Measurements from ENCODE around the gene MBOAT7.
"Not testable (repeated sequence)": the region's sequence is repeated elsewhere in the genome, so short reads cannot be mapped to it uniquely, and the experiment has no call there.

Gene MBOAT7

DNA sequence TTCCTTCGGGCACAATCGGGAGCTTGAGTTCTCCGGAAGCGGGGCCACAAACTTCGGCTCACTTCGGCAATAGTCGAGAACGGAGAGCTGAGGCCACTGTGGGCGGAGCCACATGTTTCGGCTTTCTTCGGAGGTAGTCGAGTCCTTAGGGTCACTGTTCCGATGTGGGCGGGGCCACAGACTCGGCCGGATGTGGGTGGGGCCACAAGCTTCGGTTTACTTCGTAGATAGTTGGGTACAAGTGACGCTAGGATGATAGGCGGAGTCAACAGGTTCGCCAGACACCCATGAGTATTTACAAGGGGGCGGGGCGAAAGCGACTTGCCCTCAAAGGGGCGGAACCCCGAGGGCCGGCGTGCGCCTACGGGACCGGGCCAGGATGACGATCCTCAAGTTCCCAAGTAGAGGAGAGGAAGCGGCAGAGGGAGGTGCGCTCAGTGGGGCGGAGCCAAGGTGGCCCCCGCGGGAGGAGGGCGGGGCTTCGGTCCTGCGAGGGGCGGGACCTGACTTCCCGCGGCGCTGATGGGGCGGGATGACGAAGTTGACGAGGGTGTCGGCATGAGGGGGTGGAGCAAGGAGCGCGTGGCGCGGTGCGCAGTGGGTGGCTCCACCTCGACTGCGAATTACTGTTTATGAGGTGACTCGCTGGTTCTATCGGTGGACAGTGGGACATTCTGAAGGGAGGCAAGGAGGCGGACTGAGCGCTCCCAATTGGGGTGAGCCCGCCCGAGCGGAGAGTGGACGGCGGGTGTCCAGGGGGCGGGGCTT is 539 bp upstream of the MBOAT7 start:
- in situ Hi-C loops (cut with HindIII; ENCODE audit: low sequenced_read_pairs), result no loop called here

DNA sequence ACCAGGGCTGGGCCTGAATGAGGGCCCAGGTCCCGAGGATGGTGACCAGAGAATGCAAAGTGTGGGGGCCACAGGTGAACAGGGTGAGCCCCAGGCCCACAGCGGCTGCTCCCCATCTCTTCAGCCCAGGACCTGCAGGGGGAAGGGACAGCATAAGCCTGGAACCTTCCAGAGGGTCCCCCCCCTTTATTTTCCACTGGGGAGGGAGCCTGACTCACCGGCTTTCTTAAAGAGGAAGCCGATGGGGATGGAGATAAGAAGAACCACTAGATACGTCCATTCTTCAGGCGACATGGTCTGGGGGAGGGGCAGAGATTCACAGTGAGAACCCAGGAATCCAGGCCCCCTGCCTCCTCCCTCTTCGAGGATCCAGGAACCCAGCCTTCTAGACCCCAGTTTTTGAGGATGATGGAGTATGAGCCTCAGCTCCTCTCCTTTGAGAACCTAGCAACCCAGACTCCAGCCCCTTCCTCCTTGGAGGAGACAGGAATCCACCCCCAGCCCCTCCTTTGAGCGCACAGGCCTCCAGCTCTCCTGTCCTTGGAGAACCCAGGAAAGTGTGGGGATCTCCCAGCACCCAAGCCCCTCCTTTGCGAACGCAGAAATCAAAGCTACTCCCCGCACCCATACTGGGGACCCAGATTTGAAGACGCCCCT is 1.0 kb downstream of the MBOAT7 start:
- in situ Hi-C loops (cut with HindIII; ENCODE audit: low sequenced_read_pairs), result no loop called here

GRCh38 chr19:54186934-54187381 is 2.4 kb downstream of the MBOAT7 start:
- in situ Hi-C loops (cut with HindIII; ENCODE audit: low sequenced_read_pairs), result no loop called here

DNA sequence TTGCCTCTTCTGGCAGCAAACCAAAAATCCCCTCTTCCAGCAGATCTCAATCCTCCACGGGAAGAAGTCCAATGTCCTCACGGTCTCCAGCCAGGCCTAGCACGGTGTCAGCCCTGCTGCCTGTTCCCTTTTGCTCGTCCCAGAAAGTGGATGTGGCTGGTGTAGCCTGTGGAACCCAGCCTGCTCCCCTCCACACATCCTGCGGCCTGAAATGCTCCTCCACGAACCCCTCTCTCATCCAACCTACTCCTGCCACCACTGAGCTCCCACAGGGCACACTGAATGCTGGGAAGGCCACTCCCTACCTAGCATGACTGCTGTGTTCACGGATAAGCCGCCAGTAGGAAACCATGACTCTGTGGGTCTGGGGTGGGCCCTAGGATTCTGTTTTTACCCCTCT is 3.0 kb downstream of the MBOAT7 start:
- in situ Hi-C loops (cut with HindIII; ENCODE audit: low sequenced_read_pairs), result no loop called here

DNA sequence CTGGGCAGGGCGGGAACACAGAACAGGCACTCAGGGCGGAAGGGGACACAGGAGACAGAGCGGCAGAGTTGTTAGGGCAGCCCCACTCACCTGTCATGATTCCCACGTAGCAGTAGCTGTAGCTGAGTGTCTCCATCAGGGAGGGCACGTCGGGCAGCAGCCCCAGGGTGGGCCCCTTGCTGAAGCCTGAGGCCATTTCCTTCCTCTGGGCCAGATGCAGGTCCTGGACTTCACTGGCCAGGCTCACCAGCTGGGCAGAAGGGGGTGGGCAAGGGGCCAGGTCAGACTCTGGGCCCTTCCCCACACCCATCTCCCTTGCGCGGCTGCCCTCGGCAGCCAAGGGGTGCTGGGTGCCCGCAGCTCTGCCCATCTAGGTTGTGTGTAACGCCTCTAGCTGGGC is 5.9 kb downstream of the MBOAT7 start:
- in situ Hi-C loops (cut with HindIII; ENCODE audit: low sequenced_read_pairs), result no loop called here

DNA sequence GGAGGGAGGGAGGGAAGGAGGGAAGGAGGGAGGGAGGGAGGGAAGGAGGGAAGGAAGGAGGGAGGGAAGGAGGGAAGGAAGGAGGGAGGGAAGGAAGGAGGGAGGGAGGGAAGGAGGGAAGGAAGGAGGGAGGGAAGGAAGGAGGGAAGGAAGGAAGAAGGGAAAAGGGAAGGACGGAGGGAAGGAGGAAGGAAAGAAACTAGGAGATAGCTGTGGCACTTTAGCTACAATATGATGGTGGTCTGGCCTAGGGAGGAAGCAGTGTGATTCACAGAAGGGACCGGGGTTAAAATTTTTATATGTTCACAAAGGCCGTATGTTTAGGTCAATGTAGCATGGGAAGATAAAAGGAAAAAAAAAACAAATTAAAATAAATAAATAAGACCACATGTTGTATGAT is 7.5 kb downstream of the MBOAT7 start:
- in situ Hi-C loops (cut with HindIII; ENCODE audit: low sequenced_read_pairs), result not testable (repeated sequence)

GRCh38 chr19:54180691-54181091 is 8.7 kb downstream of the MBOAT7 start:
- in situ Hi-C loops (cut with HindIII; ENCODE audit: low sequenced_read_pairs), result no loop called here

DNA sequence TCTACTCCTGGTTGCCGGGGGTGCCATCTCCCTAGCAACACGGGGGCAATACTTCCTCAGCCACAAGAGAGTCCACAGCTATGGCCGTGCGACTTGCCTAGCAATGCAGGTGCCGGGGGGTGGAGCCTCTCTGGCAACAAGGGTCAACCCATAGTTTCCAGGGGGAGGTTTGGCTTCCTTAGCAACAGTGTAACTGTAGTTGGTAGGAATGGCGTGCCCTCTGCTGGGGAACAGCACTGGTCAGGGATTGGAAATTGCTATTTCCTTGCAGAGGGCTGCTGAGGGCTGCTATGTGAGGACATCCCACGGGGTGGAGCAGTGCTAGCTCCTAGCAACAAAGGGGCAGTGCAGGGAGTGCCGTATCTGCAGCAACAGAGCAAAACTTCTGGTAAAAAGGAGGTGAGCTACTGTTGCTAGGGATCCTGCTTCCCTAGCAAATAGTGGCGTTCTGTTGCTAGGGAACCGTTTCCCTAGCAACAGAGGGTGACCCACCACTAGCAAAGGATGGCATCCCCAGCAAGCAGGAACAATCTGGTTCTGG is 9.4 kb downstream of the MBOAT7 start:
- in situ Hi-C loops (cut with HindIII; ENCODE audit: low sequenced_read_pairs), result no loop called here

DNA sequence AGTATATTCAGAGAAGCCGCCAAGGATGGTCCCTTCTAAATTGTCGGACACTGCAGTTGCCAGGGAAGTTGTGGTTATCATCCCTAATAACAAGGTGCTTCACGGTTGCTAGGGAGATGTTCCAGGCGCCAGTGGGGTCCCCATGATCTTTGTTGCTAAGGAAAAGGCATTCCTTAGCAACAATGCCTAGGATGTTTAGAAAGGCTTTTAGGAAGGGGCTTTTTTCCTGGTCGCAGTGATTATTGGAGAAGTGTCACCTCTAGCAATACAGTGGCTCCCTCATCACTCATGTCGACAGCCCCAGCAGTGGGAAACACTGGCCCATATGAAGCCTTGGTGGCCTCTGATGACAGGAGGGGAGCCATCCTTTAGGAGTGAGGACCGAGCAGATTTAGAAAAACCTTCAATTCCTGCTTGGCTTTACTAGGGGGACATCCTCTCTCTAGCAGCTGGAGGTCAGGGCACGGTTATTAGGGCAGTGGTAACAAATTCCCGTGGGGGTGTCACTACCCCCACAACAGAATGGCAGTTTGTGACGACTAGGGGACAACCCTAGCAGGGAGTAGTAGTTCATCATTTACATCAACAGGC is 10.0 kb downstream of the MBOAT7 start:
- in situ Hi-C loops (cut with HindIII; ENCODE audit: low sequenced_read_pairs), result no loop called here

DNA sequence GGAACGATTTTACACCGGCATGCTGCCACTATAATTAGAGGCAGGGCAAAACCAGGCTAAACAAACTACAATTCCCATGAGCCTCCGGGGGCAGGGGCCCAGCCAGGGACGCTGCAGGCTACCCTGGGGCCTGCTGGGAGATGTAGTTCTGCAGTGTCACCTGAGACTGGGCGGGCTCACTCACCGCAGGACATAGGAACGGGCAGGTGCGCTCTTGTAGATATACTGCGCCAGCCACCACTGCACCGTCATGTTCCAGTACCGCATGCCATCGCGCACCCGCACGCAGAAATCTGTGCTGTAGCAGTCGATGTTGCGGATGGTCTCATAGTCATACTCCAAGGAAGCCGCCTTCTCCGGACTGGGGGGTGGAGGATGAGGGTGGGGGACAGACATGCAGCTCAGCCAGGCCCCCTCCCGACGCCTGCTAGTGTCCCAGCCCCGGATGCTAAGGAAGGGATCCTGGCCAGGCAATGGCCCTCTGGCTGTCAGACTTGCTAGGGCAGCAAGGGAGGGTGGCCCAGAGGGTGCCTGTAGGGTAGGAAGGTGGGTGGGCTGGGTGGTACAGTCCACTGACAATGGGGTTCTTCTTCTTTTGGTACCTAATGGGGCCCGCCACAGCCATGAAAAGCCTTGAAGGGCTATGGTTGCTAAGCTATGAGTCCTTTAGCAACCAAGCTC is 10.7 kb downstream of the MBOAT7 start:
- in situ Hi-C loops (cut with HindIII; ENCODE audit: low sequenced_read_pairs), result no loop called here

GRCh38 chr19:54173951-54174834 is 15.2 kb downstream of the MBOAT7 start:
- in situ Hi-C loops (cut with HindIII; ENCODE audit: low sequenced_read_pairs), result no loop called here

DNA sequence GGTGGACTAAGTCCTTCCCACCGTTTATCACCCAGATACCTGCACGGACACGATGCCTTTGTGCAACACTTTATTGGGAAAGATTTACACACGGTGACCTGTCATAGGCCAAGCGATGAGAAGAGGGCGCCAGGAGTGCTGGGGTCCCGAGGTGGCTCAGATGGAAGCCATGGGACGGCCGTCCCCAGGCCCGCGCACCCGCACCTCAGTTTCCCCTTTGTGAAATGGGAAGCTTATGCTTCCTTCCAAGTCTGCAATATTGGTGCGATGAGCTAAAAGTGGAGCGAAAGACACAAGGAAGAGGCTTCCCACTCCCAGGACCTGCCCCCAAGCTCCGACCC is 16.1 kb downstream of the MBOAT7 start:
- in situ Hi-C loops (cut with HindIII; ENCODE audit: low sequenced_read_pairs), result no loop called here

DNA sequence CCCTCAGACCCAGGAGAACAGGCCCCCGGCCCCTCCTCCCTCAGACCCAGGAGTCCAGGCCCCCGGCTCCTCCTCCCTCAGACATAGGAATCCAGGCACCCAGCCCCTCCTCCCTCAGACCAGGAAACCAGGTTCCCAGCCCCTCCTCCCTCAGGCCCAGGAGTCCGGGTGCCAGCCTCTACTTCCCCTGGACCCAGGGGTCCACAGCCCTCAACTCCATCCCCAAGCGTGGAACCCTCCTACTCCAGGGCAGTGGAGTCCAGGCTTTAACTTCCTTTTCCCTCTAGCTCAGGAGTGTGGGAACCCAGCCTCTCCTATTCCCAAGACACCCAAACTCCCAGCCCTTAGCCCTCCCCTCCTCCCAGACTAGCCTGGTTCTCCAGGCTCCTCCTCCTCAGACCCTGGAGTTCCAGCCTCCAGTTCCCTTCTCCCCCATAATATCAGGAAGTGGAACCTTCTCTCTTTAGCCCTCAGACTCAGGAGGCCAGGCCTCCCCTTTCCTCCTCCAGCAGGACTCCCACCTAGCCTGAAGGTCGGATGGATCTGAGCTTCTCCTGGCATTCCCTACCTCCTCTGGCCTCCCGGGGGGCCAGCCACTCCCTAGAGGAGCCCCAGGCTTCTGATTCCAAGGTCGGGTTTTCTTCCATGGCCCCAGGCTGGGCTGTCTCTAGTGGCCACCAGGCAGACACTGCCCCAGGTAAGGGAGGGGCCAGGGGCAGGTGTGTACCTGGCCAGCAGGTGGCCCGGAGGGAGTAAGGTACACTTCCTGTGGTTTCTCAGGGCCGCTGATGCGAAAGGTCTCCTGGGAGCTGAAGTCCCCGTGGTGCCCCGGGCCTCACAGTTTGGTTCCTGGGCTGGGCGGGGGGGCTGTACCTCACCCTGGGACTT is 16.7 kb downstream of the MBOAT7 start, which contains the start of gene TMC4:
TSS of gene TMC4 (minus strand) at position 690 of the 888 bp plus-strand sequence. CDS start at position 647, 43 bp downstream.
- in situ Hi-C loops (cut with HindIII; ENCODE audit: low sequenced_read_pairs), result no loop called here

GRCh38 chr19:54171736-54172431 is 17.5 kb downstream of the MBOAT7 start:
- in situ Hi-C loops (cut with HindIII; ENCODE audit: low sequenced_read_pairs), result not testable (repeated sequence)

DNA sequence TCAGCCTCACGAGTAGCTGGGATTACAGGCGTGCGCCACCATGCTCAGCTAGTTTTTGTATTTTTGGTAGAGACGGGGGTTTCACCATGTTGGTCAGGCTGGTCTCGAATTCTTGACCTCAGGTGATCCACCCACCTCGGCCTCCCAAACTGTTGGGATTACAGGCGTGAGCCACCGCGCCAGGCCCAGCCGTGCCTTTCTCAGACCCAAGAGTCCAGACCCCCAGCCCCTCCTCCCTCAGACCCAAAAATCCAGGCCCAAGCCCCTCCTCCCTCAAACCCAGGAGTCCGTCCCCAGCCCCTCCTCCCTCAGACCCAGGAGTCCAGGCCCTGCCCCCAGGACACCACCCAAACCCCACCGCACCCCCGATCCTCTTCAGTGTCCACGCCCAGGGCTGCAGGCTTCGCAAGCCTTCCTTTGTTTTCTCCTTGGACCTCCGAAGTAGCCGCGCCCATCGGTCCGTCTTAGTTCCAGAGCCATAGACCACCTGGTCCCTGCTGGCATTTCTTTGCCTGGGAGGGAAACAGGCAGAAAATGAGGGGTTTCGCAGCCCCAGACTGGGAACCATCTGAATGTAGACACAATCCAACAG is 20.1 kb downstream of the MBOAT7 start:
- in situ Hi-C loops (cut with HindIII; ENCODE audit: low sequenced_read_pairs), result no loop called here

GRCh38 chr19:54168174-54168917 is 21.0 kb downstream of the MBOAT7 start:
- in situ Hi-C loops (cut with HindIII; ENCODE audit: low sequenced_read_pairs), result no loop called here

- in situ Hi-C loops (cut with HindIII; ENCODE audit: low sequenced_read_pairs), result no loop called here
Measured at GRCh38 chr19:54165222-54165621, 24.2 kb downstream of the MBOAT7 start.

Data from DLD1 (cell line).